Natural killer cell (primary cell): Measurements from ENCODE around the gene LRRC73. TPM values are rescaled to one million over a fixed set of nuclear protein-coding genes. Genes with fewer than 3 reads are reported as not detected.
"Not testable (repeated sequence)": the region's sequence is repeated elsewhere in the genome, so short reads cannot be mapped to it uniquely, and the experiment has no call there.

Experiments used
- ATAC-seq, 3 donors: fragments of 150-1000 bp in 2 of 3; fragments of 200-7000 bp in 1 of 3; cut with Tn5 transposase; 1 replicate in 1 of 3; 2 replicates in 2 of 3; pipeline ENCODE4 v1.10.0; 2021; ENCODE audit warnings: mild to moderate bottlenecking in 2 of 3, moderate library complexity in 2 of 3
- DNase-seq, 2 donors: peaks; one replicate each; pipeline versions ENCODE4 v3.0.0 to v3.0.0-alpha.2; 2013 to 2021; ENCODE audit warnings: mixed read lengths in 1 of 2
- H3K27ac ChIP-seq: one replicate; pipeline ENCODE4 v1.5.1; 2013; ENCODE audit warnings: mild to moderate bottlenecking, low read length
- H3K27me3 ChIP-seq: one replicate; pipeline ENCODE4 v1.6.1; 2013; ENCODE audit warnings: low read length; ENCODE audit not compliant: control insufficient read depth, insufficient read depth
- H3K36me3 ChIP-seq: one replicate; pipeline ENCODE4 v1.6.1; 2013; ENCODE audit warnings: low read length; ENCODE audit not compliant: control insufficient read depth, insufficient read depth
- H3K4me1 ChIP-seq: one replicate; pipeline ENCODE4 v1.6.1; 2013; ENCODE audit warnings: low read length; ENCODE audit not compliant: control insufficient read depth, insufficient read depth
- H3K4me3 ChIP-seq: one replicate; pipeline ENCODE4 v1.5.1; 2013; ENCODE audit warnings: low read length
- H3K9me3 ChIP-seq: one replicate; pipeline ENCODE4 v1.6.1; 2013; ENCODE audit warnings: low read length; ENCODE audit not compliant: control insufficient read depth, insufficient read depth
- H3K27ac Mint-ChIP-seq, 2 donors: one replicate each; pipeline ENCODE4 v1.8.0; 2022; ENCODE audit warnings: mild to moderate bottlenecking in 2 of 2, mixed read lengths in 2 of 2, moderate library complexity in 1 of 2
- H3K27me3 Mint-ChIP-seq, 2 donors: one replicate each; pipeline ENCODE4 v1.8.0; 2022; ENCODE audit warnings: low read depth in 2 of 2, mixed read lengths in 2 of 2
- H3K36me3 Mint-ChIP-seq: one replicate; pipeline ENCODE4 v1.8.0; 2022; ENCODE audit warnings: mixed read lengths
- H3K4me1 Mint-ChIP-seq, 2 donors: one replicate each; pipeline ENCODE4 v1.8.0; 2022; ENCODE audit warnings: mixed read lengths in 2 of 2
- H3K4me3 Mint-ChIP-seq: one replicate; pipeline ENCODE4 v1.8.0; 2022; ENCODE audit warnings: mild to moderate bottlenecking, moderate library complexity, mixed read lengths
- H3K9me3 Mint-ChIP-seq, 2 donors: one replicate each; pipeline ENCODE4 v1.8.0; 2022; ENCODE audit warnings: mixed read lengths in 2 of 2
- WGBS: methylation state at CpG from one replicate; pipeline ENCODE4 v1.1.7; 2013; ENCODE audit warnings: missing lambda C conversion rate; ENCODE audit not compliant: insufficient coverage; 5-methylcytosine and 5-hydroxymethylcytosine counted together
- intact Hi-C: fragments of 100-400 bp; cut with micrococcal nuclease; formaldehyde crosslinking; loops from one replicate; pipeline ENCODE4 v1.14.2; 2022
- total RNA-seq, 4 donors: library from RNA; stranded (reverse); fragments of 120-200 nt in 1 of 4; gene quantifications; one replicate each; pipeline versions ENCODE4 v1.2.3 to v1.2.4, GENCODE V29; 2013 to 2022
- TF ChIP-seq, protein P1 (sequence below): fragments of 200-600 bp; IDR thresholded peaks from one replicate; pipeline ENCODE4 v1.8.0; 2022; ENCODE audit warnings: antibody characterized with exemption

Gene LRRC73
- total RNA-seq, 3 donors from 2014 or later (not counting 1 experiment from before 2014, with no cell fraction given) = 0.24 to 0.68 (median 0.45) TPM

DNA sequence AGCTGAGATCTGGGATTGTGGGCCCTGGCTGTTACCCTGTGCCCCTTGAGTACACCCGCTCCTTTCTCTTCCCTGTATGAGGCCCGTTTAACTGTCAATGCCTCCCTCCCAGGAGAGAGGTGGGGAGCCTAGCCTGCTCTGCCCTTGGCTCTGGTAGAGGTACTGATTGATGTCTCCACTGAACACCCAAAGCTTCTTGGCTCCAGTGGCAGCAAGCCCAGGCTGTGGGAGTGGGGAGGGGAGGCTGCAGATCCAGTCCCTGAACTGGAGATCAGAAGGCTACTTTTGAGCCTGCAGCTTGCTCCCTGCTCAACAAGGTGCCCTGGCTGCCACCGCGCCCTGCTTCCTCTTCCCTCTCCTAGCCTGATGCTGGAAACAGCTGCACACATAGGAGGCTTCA is 7.5 kb downstream of the LRRC73 start:
- H3K4me1 ChIP-seq = peaks cover 4% of the 10 kb centered on the region
- H3K27me3 Mint-ChIP-seq = no peaks in the 10 kb centered on the region
- H3K4me3 ChIP-seq = no peak overlapping the region
- intact Hi-C loops = loop anchor here (10.0 kb wide), 1 partner anchor 268 kb away; no protein-coding TSS in a partner anchor
- H3K9me3 ChIP-seq = no peaks in the 10 kb centered on the region
- TF ChIP-seq, protein P1, sequence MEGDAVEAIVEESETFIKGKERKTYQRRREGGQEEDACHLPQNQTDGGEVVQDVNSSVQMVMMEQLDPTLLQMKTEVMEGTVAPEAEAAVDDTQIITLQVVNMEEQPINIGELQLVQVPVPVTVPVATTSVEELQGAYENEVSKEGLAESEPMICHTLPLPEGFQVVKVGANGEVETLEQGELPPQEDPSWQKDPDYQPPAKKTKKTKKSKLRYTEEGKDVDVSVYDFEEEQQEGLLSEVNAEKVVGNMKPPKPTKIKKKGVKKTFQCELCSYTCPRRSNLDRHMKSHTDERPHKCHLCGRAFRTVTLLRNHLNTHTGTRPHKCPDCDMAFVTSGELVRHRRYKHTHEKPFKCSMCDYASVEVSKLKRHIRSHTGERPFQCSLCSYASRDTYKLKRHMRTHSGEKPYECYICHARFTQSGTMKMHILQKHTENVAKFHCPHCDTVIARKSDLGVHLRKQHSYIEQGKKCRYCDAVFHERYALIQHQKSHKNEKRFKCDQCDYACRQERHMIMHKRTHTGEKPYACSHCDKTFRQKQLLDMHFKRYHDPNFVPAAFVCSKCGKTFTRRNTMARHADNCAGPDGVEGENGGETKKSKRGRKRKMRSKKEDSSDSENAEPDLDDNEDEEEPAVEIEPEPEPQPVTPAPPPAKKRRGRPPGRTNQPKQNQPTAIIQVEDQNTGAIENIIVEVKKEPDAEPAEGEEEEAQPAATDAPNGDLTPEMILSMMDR = no peak
- 94% methylated on average over 4 of the region's 4 CpGs for WGBS
- DNase-seq = no peak
- H3K4me1 Mint-ChIP-seq = peaks cover 0 to 4% of the 10 kb centered on the region in 2 donors
- peaks cover 63% of the 10 kb centered on the region for H3K36me3 ChIP-seq
- H3K9me3 Mint-ChIP-seq = no peaks in the 10 kb centered on the region
- H3K27me3 ChIP-seq = peaks cover 1% of the 10 kb centered on the region
- no peak overlapping the region for H3K27ac ChIP-seq
- no peaks in the 10 kb centered on the region for H3K36me3 Mint-ChIP-seq
- H3K4me3 Mint-ChIP-seq = no peak overlapping the region
- no peak for ATAC-seq
- H3K27ac Mint-ChIP-seq = peak overlapping the region in 1 of 2 donors; percentile 40

DNA sequence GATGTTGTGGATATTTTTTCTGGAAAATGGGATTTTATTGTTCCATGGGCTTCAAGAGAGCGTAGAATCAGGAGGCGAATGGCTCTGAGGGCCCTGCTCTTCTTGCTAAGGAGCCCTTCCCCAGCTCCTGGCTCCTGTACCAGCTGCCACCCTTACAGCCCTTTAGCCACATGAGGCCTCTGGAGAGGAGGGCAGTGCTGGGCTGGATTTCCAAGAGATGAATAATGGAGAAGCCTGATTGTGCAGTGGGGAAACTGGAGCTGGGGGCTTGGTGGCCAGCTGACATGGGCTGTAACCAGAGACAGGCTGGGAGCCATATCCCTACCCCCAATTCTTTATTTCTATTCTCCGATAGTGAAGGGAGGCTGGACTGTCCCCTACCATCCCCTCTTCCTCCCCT is 9.2 kb downstream of the LRRC73 start:
- intact Hi-C loops = loop anchor here (10.0 kb wide), 1 partner anchor 266 kb away; no protein-coding TSS in a partner anchor
- H3K4me3 ChIP-seq = no peak overlapping the region
- H3K27me3 ChIP-seq = no peaks in the 10 kb centered on the region
- H3K27ac Mint-ChIP-seq = peak overlapping the region in 1 of 2 donors; percentile 41
- H3K9me3 Mint-ChIP-seq = no peaks in the 10 kb centered on the region
- TF ChIP-seq, protein P1 = no peak
- peaks cover under 1 to 1% of the 10 kb centered on the region in 2 donors for H3K4me1 Mint-ChIP-seq
- ATAC-seq (no peak), DNase-seq (no peak)
- no peaks in the 10 kb centered on the region for H3K36me3 Mint-ChIP-seq
- H3K27ac ChIP-seq = no peak overlapping the region
- no peaks in the 10 kb centered on the region for H3K27me3 Mint-ChIP-seq
- peaks cover 61% of the 10 kb centered on the region for H3K36me3 ChIP-seq
- no peak overlapping the region for H3K4me3 Mint-ChIP-seq
- no peaks in the 10 kb centered on the region for H3K9me3 ChIP-seq
- WGBS = 97% methylated on average over 3 of the region's 3 CpGs
- peaks cover 1% of the 10 kb centered on the region for H3K4me1 ChIP-seq

DNA sequence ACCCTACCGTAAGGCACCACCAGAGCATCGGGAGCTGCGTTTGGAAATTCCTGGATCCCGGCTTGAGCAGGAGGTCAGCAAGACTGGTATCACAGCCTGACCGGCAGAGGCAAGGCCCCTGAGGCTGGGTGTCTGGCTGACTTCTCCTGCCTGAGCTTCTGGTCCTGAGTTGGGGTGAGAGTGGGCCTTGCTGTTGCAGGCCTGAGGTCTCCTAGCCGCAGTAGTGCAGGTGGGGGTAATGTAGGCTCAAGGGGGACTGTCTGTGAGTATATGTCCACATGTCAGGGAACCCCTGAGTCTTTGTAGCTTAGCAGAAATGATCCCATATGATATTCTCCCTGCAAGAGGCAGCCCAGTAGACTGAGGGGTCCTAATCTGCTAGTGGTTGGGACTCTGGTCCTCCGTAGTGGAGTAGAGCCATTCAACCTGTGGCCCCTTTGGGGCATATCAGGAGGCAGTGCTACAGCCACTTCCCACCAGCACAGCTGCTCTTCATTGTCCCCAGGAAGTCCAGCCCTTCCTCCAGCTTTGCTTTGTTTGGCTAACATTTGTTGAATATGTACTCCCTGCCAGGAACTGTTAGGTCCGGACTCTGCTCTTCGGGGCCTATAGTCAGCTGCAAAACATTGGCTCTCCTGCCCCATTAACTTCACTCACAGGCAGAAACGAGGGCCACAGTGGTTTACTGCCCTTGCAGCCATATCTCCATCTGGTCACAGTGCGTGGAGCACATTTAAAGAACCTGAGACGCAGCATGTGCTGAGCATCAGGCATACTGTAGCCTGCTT is 10.9 kb downstream of the LRRC73 start:
- Histone ChIP-seq H3K36me3 (peaks cover 50% of the 10 kb centered on the region), H3K9me3 (no peaks in the 10 kb centered on the region), H3K4me3 (no peak overlapping the region), H3K27ac (no peak overlapping the region), H3K27me3 (no peaks in the 10 kb centered on the region), H3K4me1 (peaks cover 18% of the 10 kb centered on the region)
- WGBS = 98% methylated on average over 12 of the region's 12 CpGs
- no peaks in the 10 kb centered on the region for H3K27me3 Mint-ChIP-seq
- DNase-seq (no peak), ATAC-seq (no peak)
- intact Hi-C loops = no loop called here
- no peaks in the 10 kb centered on the region for H3K36me3 Mint-ChIP-seq
- H3K4me3 Mint-ChIP-seq = no peak overlapping the region
- TF ChIP-seq, protein P1 = no peak
- H3K4me1 Mint-ChIP-seq = peaks cover 15% of the 10 kb centered on the region in 2 donors
- H3K9me3 Mint-ChIP-seq = no peaks in the 10 kb centered on the region
- H3K27ac Mint-ChIP-seq = no peak overlapping the region

DNA sequence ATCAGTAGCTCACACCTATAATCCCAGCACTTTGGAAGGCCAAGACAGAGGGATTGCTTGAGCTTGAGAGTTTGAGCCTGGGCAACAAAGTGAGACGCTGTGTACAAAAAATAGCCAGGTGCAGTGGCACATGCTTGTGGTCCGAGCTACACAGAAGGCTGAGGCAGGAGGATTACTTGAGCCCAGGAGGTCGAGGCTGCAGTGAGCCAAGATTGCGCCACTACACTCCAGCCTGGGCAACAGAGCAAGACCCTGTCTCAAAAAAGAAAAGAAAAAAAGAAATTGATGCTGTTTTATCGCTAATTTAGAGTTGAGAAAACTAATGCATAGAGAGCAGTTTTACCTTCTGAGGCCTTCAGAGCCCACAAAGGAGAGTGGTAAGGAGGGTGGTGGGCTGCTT is 11.9 kb downstream of the LRRC73 start:
- ATAC-seq, H3K36me3 Mint-ChIP-seq, H3K9me3 ChIP-seq, DNase-seq, intact Hi-C loops, H3K4me3 ChIP-seq, H3K27me3 Mint-ChIP-seq, H3K27ac ChIP-seq, H3K27me3 ChIP-seq, H3K27ac Mint-ChIP-seq, H3K4me3 Mint-ChIP-seq, H3K9me3 Mint-ChIP-seq: not testable (repeated sequence)
- peaks cover 20% of the 10 kb centered on the region in 2 donors for H3K4me1 Mint-ChIP-seq
- Histone ChIP-seq H3K4me1 (peaks cover 19% of the 10 kb centered on the region), H3K36me3 (peaks cover 44% of the 10 kb centered on the region)
- WGBS = 96% methylated on average over 5 of the region's 5 CpGs
